ENCODE measurements around the gene HSPB7.

DNA sequence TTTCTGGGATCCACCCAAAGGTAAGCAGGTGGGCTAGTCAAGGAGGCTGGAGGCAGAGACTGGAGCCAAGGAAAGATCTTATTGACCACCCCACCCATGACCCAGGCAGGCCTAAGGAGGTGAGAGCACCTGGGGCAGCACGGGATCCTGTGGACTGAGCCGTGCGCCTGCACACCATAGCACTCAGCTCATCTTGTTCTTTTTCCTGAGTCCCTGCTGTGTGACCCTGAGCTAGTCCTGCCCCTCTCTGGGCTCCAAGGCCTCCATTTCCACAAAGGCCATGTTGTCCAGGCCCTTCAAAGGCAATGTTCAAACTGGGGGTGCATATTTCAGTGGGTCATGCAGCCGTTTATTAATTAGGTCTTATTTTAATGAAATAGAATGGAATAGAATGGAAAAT is 48.4 kb upstream of the HSPB7 start:
- TF ChIP-seq SIN3A (IDR thresholded peaks at IDR 0.05; ENCODE audit: borderline replicate concordance, insufficient read depth, low read length) (no peak), POLR2AphosphoS5 (IDR thresholded peaks at IDR 0.05; ENCODE audit: low read depth, low read length) (no peak), FOXP2 (optimal IDR thresholded peaks at IDR 0.05; ENCODE audit: borderline replicate concordance, extremely low read depth, extremely low read length, insufficient read depth) (no peak), TAF1 (IDR thresholded peaks at IDR 0.05; ENCODE audit: borderline replicate concordance, insufficient read depth, low read length) (no peak)
- TF ChIP-seq, protein P1, sequence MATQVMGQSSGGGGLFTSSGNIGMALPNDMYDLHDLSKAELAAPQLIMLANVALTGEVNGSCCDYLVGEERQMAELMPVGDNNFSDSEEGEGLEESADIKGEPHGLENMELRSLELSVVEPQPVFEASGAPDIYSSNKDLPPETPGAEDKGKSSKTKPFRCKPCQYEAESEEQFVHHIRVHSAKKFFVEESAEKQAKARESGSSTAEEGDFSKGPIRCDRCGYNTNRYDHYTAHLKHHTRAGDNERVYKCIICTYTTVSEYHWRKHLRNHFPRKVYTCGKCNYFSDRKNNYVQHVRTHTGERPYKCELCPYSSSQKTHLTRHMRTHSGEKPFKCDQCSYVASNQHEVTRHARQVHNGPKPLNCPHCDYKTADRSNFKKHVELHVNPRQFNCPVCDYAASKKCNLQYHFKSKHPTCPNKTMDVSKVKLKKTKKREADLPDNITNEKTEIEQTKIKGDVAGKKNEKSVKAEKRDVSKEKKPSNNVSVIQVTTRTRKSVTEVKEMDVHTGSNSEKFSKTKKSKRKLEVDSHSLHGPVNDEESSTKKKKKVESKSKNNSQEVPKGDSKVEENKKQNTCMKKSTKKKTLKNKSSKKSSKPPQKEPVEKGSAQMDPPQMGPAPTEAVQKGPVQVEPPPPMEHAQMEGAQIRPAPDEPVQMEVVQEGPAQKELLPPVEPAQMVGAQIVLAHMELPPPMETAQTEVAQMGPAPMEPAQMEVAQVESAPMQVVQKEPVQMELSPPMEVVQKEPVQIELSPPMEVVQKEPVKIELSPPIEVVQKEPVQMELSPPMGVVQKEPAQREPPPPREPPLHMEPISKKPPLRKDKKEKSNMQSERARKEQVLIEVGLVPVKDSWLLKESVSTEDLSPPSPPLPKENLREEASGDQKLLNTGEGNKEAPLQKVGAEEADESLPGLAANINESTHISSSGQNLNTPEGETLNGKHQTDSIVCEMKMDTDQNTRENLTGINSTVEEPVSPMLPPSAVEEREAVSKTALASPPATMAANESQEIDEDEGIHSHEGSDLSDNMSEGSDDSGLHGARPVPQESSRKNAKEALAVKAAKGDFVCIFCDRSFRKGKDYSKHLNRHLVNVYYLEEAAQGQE (IDR thresholded peaks at IDR 0.05; ENCODE audit: insufficient read depth in 1 of 2, low read depth in 2 of 2, low read length in 2 of 2), result no peak

All from PFSK-1 (cell line).